GM12891 (cell line): ENCODE data around the gene ARFRP1.

Source experiments
- POLR2AphosphoS5 ChIP-seq: IDR thresholded peaks from 2 replicates; pipeline ENCODE4 v1.6.1; 2011; ENCODE audit warnings: low read depth, low read length, control low read depth
- SPI1 ChIP-seq: IDR thresholded peaks from 2 replicates; pipeline ENCODE4 v1.6.1; 2011; ENCODE audit warnings: low read depth, low read length, control low read depth

- TF ChIP-seq POLR2AphosphoS5 (no peak), SPI1 (no peak)
Measured at GRCh38 chr20:63667858-63668257, 39.9 kb downstream of the ARFRP1 start.
